Activated CD4-positive, alpha-beta memory T cell treated with anti-CD3 and anti-CD28 coated beads for 36 hours (primary cell): ENCODE measurements around the gene RANBP9. TPM values are rescaled to one million over a fixed set of nuclear protein-coding genes. Genes with fewer than 3 reads are reported as not detected.

Experiments used
- CTCF ChIA-PET: fragments of 350-600 bp; sonication (Branson Sonifier 250); formaldehyde crosslinking; loops from one replicate; lab custom pipeline; 2021; ENCODE audit warnings: antibody characterized with exemption, inconsistent platforms; lab: Charles Lee
- POLR2A ChIA-PET: fragments of 350-600 bp; sonication (Branson Sonifier 250); formaldehyde crosslinking; loops from one replicate; lab custom pipeline; 2021; ENCODE audit warnings: antibody characterized with exemption; lab: Charles Lee
- DNase-seq: peaks from one replicate; pipeline ENCODE4 v3.0.0-alpha.2; 2020
- H3K27ac Mint-ChIP-seq: one replicate; pipeline ENCODE4 v1.8.0; 2021; ENCODE audit warnings: mixed read lengths
- H3K27me3 Mint-ChIP-seq: one replicate; pipeline ENCODE4 v1.8.0; 2021; ENCODE audit warnings: mixed read lengths
- H3K36me3 Mint-ChIP-seq: one replicate; pipeline ENCODE4 v1.8.0; 2021; ENCODE audit warnings: mixed read lengths
- H3K4me1 Mint-ChIP-seq: one replicate; pipeline ENCODE4 v1.8.0; 2021; ENCODE audit warnings: low read depth, mixed read lengths
- H3K4me3 Mint-ChIP-seq: one replicate; pipeline ENCODE4 v1.8.0; 2021; ENCODE audit warnings: mild to moderate bottlenecking, mixed read lengths
- H3K9me3 Mint-ChIP-seq: one replicate; pipeline ENCODE4 v1.8.0; 2021; ENCODE audit warnings: mixed read lengths
- intact Hi-C: fragments of 100-400 bp; cut with micrococcal nuclease; formaldehyde crosslinking; loops from one replicate; pipeline ENCODE4 v1.15.1; 2023
- total RNA-seq, 2 experiments: library from RNA; stranded (reverse); gene quantifications; one replicate each; pipeline ENCODE4 v1.2.3, GENCODE V29; 2021

The RANBP9 gene
- total RNA-seq, 2 experiments from 2014 or later: 63.7 to 66.2 TPM

- H3K4me3 Mint-ChIP-seq: no peak overlapping the region
- H3K27ac Mint-ChIP-seq: no peak overlapping the region
- H3K27me3 Mint-ChIP-seq: no peaks in the 10 kb centered on the region
- peaks cover 8% of the 10 kb centered on the region for H3K9me3 Mint-ChIP-seq
- ChIA-PET POLR2A (no interaction called here), CTCF (no interaction called here)
- DNase-seq: no peak
- peaks cover 53% of the 10 kb centered on the region for H3K4me1 Mint-ChIP-seq
- peaks cover 29% of the 10 kb centered on the region for H3K36me3 Mint-ChIP-seq
- intact Hi-C loops: no loop called here
These were observed 33.2 kb downstream of the RANBP9 start for GRCh38 chr6:13678255-13678983.

- Mint-ChIP-seq H3K4me1 (peaks cover 56% of the 10 kb centered on the region), H3K4me3 (no peak overlapping the region), H3K27ac (no peak overlapping the region), H3K27me3 (no peaks in the 10 kb centered on the region), H3K36me3 (peaks cover 27% of the 10 kb centered on the region), H3K9me3 (peaks cover 8% of the 10 kb centered on the region)
- DNase-seq: no peak
- intact Hi-C loops: no loop called here
- POLR2A ChIA-PET: no interaction called here
- CTCF ChIA-PET: interaction anchor here (0.7 kb wide), 1 partner anchor 18 kb away, joined by 3 read pairs; no protein-coding TSS in a partner anchor
These were observed 33.8 kb downstream of the RANBP9 start for GRCh38 chr6:13677878-13678254.

GRCh38 chr6:13676551-13677156 is 35.0 kb downstream of the RANBP9 start:
- Mint-ChIP-seq H3K9me3 (peaks cover 8% of the 10 kb centered on the region), H3K4me3 (no peak overlapping the region), H3K36me3 (peaks cover 26% of the 10 kb centered on the region), H3K27me3 (no peaks in the 10 kb centered on the region), H3K4me1 (peaks cover 60% of the 10 kb centered on the region), H3K27ac (no peak overlapping the region)
- DNase-seq: no peak
- intact Hi-C loops: no loop called here
- ChIA-PET POLR2A (no interaction called here), CTCF (interaction anchor here (1.2 kb wide), 1 partner anchor 62 kb away, joined by 4 read pairs; the partner anchor contains the start of gene NOL7)

DNA sequence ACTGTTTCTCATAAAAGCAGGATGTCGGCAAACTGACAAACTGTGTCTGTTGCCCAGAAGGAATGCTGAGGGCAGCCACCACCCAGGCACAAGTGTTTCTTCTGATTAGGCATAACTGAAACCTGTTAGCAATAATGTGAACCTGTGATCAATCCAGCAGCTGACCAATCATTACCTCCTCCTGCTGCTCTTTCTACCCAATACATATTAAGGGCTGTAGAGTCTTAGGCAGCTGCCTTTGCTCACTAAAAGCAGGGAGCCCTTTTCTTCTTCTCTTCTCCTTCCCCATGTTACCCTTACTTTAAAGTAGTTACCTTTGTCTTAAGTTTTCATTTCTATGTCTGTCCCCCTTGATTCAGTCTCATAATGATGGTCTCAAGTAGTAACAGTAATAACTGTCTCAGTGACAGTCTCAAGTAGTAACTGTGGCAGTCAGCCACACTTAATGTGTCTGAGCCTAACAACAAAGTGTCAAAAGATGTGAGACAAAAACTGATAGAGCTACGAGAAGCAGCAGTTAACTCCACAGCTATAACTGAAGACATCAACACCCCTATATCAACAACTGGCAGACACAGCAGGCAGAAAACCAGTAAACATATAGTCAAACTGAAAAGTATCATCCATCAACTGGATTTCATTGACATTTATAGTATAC is 37.0 kb downstream of the RANBP9 start:
- no peak overlapping the region for H3K4me3 Mint-ChIP-seq
- intact Hi-C loops: no loop called here
- no peak for DNase-seq
- ChIA-PET CTCF (interaction anchor here (0.8 kb wide), 1 partner anchor 60 kb away, joined by 3 read pairs; the partner anchor contains the start of gene NOL7), POLR2A (no interaction called here)
- H3K36me3 Mint-ChIP-seq: peaks cover 16% of the 10 kb centered on the region
- peak overlapping the region; percentile 11 for H3K27ac Mint-ChIP-seq
- H3K9me3 Mint-ChIP-seq: peaks cover 8% of the 10 kb centered on the region
- no peaks in the 10 kb centered on the region for H3K27me3 Mint-ChIP-seq
- H3K4me1 Mint-ChIP-seq: peaks cover 55% of the 10 kb centered on the region

- intact Hi-C loops: loop anchor here (2.0 kb wide), 1 partner anchor 43 kb away; no protein-coding TSS in a partner anchor
- Mint-ChIP-seq H3K27me3 (no peaks in the 10 kb centered on the region), H3K4me1 (peaks cover 61% of the 10 kb centered on the region), H3K36me3 (peaks cover 16% of the 10 kb centered on the region), H3K4me3 (no peak overlapping the region), H3K9me3 (peaks cover 8% of the 10 kb centered on the region), H3K27ac (peak overlapping the region; percentile 11)
- POLR2A ChIA-PET: no interaction called here
- DNase-seq: no peak
- CTCF ChIA-PET: interaction anchor here (1.4 kb wide), 1 partner anchor 121 kb away, joined by 3 read pairs; no protein-coding TSS in a partner anchor
These were observed 37.7 kb downstream of the RANBP9 start for GRCh38 chr6:13673825-13674444.

- ChIA-PET CTCF (interaction anchor here (1.4 kb wide), 1 partner anchor 122 kb away, joined by 3 read pairs; no protein-coding TSS in a partner anchor), POLR2A (no interaction called here)
These were observed 38.3 kb downstream of the RANBP9 start for GRCh38 chr6:13673368-13673767.

GRCh38 chr6:13672904-13673303 is 38.7 kb downstream of the RANBP9 start:
- H3K27me3 Mint-ChIP-seq: no peaks in the 10 kb centered on the region
- peaks cover 65% of the 10 kb centered on the region for H3K4me1 Mint-ChIP-seq
- CTCF ChIA-PET: interaction anchor here (1.4 kb wide), 1 partner anchor 122 kb away, joined by 3 read pairs; no protein-coding TSS in a partner anchor
- POLR2A ChIA-PET: interaction anchor here (1.5 kb wide), 1 partner anchor 16 kb away, joined by 3 read pairs; no protein-coding TSS in a partner anchor
- no peak overlapping the region for H3K4me3 Mint-ChIP-seq
- H3K36me3 Mint-ChIP-seq: peaks cover 13% of the 10 kb centered on the region
- intact Hi-C loops: loop anchor here (2.0 kb wide), 1 partner anchor 42 kb away; no protein-coding TSS in a partner anchor
- H3K27ac Mint-ChIP-seq: no peak overlapping the region
- DNase-seq: no peak
- peaks cover 8% of the 10 kb centered on the region for H3K9me3 Mint-ChIP-seq

More at GRCh38 chr6:13673368-13673767, 38.3 kb downstream of the RANBP9 start:
- Mint-ChIP-seq H3K36me3 (peaks cover 14% of the 10 kb centered on the region), H3K27me3 (no peaks in the 10 kb centered on the region), H3K4me1 (peaks cover 62% of the 10 kb centered on the region), H3K4me3 (no peak overlapping the region), H3K27ac (no peak overlapping the region), H3K9me3 (peaks cover 8% of the 10 kb centered on the region)
- no peak for DNase-seq
- intact Hi-C loops: loop anchor here (2.0 kb wide), 1 partner anchor 43 kb away; no protein-coding TSS in a partner anchor

- DNase-seq: no peak
- intact Hi-C loops: loop anchor here (2.0 kb wide), 1 partner anchor 41 kb away; no protein-coding TSS in a partner anchor
- ChIA-PET POLR2A (interaction anchor here (1.5 kb wide), 1 partner anchor 17 kb away, joined by 3 read pairs; no protein-coding TSS in a partner anchor), CTCF (interaction anchor here (0.7 to 1.1 kb wide), 3 partner anchors 47 to 96 kb away, joined by 3 to 4 read pairs (median 3); partner anchors contain the start of gene NOL7)
- H3K4me3 Mint-ChIP-seq: no peak overlapping the region
- no peaks in the 10 kb centered on the region for H3K27me3 Mint-ChIP-seq
- H3K4me1 Mint-ChIP-seq: peaks cover 73% of the 10 kb centered on the region
- H3K9me3 Mint-ChIP-seq: peaks cover 2% of the 10 kb centered on the region
- H3K36me3 Mint-ChIP-seq: peaks cover 9% of the 10 kb centered on the region
- H3K27ac Mint-ChIP-seq: no peak overlapping the region
These were observed 40.0 kb downstream of the RANBP9 start for GRCh38 chr6:13671548-13672127.

DNA sequence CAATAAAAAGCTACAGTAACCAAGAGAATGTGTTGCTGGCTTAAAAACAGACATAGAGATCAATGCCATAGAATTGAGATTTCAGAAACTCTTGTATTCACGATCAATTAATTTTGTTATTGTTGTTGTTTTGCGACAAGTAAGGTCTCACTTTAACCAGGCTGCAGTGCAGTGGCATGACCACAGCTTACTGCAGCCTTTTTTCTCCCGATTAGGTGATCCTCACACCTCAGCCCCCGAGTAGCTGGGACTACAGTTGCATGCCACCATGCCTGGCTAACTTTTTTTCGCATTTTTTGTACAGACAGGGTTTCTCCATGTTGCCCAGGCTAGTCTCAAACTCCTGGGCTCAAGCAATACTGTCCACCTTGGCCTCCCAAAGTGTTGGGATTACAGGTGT is 42.2 kb downstream of the RANBP9 start:
- Mint-ChIP-seq H3K4me1 (peaks cover 79% of the 10 kb centered on the region), H3K27me3 (no peaks in the 10 kb centered on the region), H3K9me3 (no peaks in the 10 kb centered on the region), H3K4me3 (no peak overlapping the region), H3K27ac (no peak overlapping the region), H3K36me3 (peaks cover 5% of the 10 kb centered on the region)
- intact Hi-C loops: loop anchor here (2.0 kb wide), 2 partner anchors 13 to 39 kb away; no protein-coding TSS in a partner anchor
- ChIA-PET POLR2A (no interaction called here), CTCF (no interaction called here)
- DNase-seq: no peak

GRCh38 chr6:13668291-13668928 is 43.2 kb downstream of the RANBP9 start:
- Mint-ChIP-seq H3K27me3 (no peaks in the 10 kb centered on the region), H3K4me1 (peaks cover 86% of the 10 kb centered on the region), H3K4me3 (no peak overlapping the region), H3K27ac (peak overlapping the region; percentile 68), H3K36me3 (peaks cover 5% of the 10 kb centered on the region), H3K9me3 (no peaks in the 10 kb centered on the region)
- intact Hi-C loops: loop anchor here (2.0 kb wide), 2 partner anchors 14 to 40 kb away; no protein-coding TSS in a partner anchor
- CTCF ChIA-PET: interaction anchor here (0.9 kb wide), 1 partner anchor 53 kb away, joined by 3 read pairs; the partner anchor contains the start of gene NOL7
- POLR2A ChIA-PET: interaction anchor here (1.0 kb wide), 1 partner anchor 20 kb away, joined by 3 read pairs; no protein-coding TSS in a partner anchor
- no peak for DNase-seq
